H1 (cell line): Measurements from ENCODE around the gene TEX29. TPM values are rescaled to one million over a fixed set of nuclear protein-coding genes. Genes with fewer than 3 reads are reported as not detected.

Source experiments
- CTCF ChIA-PET: fragments of 300-600 bp; sonication (Branson Sonifier 250); formaldehyde crosslinking; loops from one replicate; lab custom pipeline; 2021; ENCODE audit not compliant: partially characterized antibody; lab: Charles Lee
- POLR2A ChIA-PET: fragments of 300-600 bp; sonication (Branson Sonifier 250); formaldehyde crosslinking; loops from one replicate; lab custom pipeline; 2021; ENCODE audit warnings: inconsistent platforms; ENCODE audit not compliant: partially characterized antibody; lab: Charles Lee
- DNase-seq, 2 experiments: peaks; one replicate each; pipeline versions ENCODE4 v3.0.0 to v3.0.0-alpha.2; 2010 to 2022; ENCODE audit warnings: low spot score in 2 of 2, low read depth in 1 of 2, mixed read lengths in 1 of 2
- FAIRE-seq: peaks from 2 replicates; lab custom pipeline; 2011; peaks lifted over from hg19 to GRCh38; lab: Jason Lieb, UNC
- H2AFZ ChIP-seq: 2 replicates; pipeline ENCODE4 v1.8.1; 2012; ENCODE audit warnings: low read length, inconsistent platforms
- H2AK5ac ChIP-seq: 2 replicates; pipeline ENCODE4 v1.6.1; 2013; ENCODE audit warnings: low read depth, low read length
- H2BK120ac ChIP-seq: replicated peaks from 2 replicates; pipeline ENCODE3; 2013; ENCODE audit warnings: low read depth, low read length, inconsistent platforms
- H2BK12ac ChIP-seq: 2 replicates; pipeline ENCODE4 v1.6.1; 2013; ENCODE audit warnings: low read depth, low read length
- H2BK15ac ChIP-seq: 2 replicates; pipeline ENCODE4 v1.6.1; 2013; ENCODE audit warnings: low read length
- H2BK20ac ChIP-seq: 2 replicates; pipeline ENCODE4 v1.6.1; 2013; ENCODE audit warnings: low read length
- H2BK5ac ChIP-seq: 2 replicates; pipeline ENCODE4 v1.6.1; 2013; ENCODE audit warnings: low read depth, low read length
- H3K14ac ChIP-seq: 2 replicates; pipeline ENCODE4 v1.6.1; 2013; ENCODE audit warnings: inconsistent platforms; ENCODE audit not compliant: insufficient read length
- H3K18ac ChIP-seq: 2 replicates; pipeline ENCODE4 v1.6.1; 2013; ENCODE audit warnings: low read length; ENCODE audit errors: extremely low read depth
- H3K23ac ChIP-seq: 2 replicates; pipeline ENCODE4 v1.6.1; 2013; ENCODE audit warnings: inconsistent platforms; ENCODE audit not compliant: insufficient read length
- H3K23me2 ChIP-seq: 2 replicates; pipeline ENCODE4 v1.6.1; 2013; ENCODE audit warnings: low read depth, low read length
- H3K27ac ChIP-seq: 2 replicates; pipeline ENCODE4 v1.6.1; 2011; ENCODE audit warnings: low read depth, low read length, inconsistent platforms
- H3K27me3 ChIP-seq, 4 experiments: replicated peaks in 1 of 4; 1 replicate in 1 of 4; 2 replicates in 3 of 4; pipeline versions ENCODE4 v1.6.1 to v1.8.1; 2011 to 2013; ENCODE audit warnings: low read length in 3 of 4, mild to moderate bottlenecking in 3 of 4, inconsistent platforms in 2 of 4, mixed read lengths in 2 of 4, moderate library complexity in 1 of 4; ENCODE audit not compliant: control insufficient read depth in 3 of 4, insufficient read depth in 3 of 4; ENCODE audit errors: extremely low read depth in 1 of 4
- H3K36me3 ChIP-seq, 4 experiments: 2 replicates each; pipeline versions ENCODE4 v1.6.1 to v1.8.1; 2011 to 2013; ENCODE audit warnings: mild to moderate bottlenecking in 4 of 4, low read length in 3 of 4, moderate library complexity in 2 of 4, control low read depth in 1 of 4, inconsistent platforms in 1 of 4; ENCODE audit not compliant: insufficient read depth in 4 of 4, control insufficient read depth in 2 of 4
- H3K4ac ChIP-seq: replicated peaks from 2 replicates; pipeline ENCODE3; 2013; ENCODE audit warnings: low read length, low read depth, mixed read lengths, inconsistent platforms; ENCODE audit not compliant: insufficient read length
- H3K4me1 ChIP-seq, 4 experiments: replicated peaks in 1 of 4; 1 replicate in 1 of 4; 2 replicates in 3 of 4; pipeline versions ENCODE4 v1.6.1 to v1.8.1; 2011 to 2013; ENCODE audit warnings: low read length in 3 of 4, inconsistent platforms in 2 of 4, mixed read lengths in 1 of 4; ENCODE audit not compliant: insufficient read depth in 4 of 4, control insufficient read depth in 3 of 4
- H3K4me2 ChIP-seq, 2 experiments: 2 replicates each; pipeline versions ENCODE4 v1.6.1 to v1.8.1; 2011 to 2013; ENCODE audit warnings: low read depth in 2 of 2, low read length in 2 of 2, control low read depth in 1 of 2, inconsistent platforms in 1 of 2, mild to moderate bottlenecking in 1 of 2; ENCODE audit not compliant: insufficient read depth in 1 of 2
- H3K4me3 ChIP-seq, 4 experiments: fragments of 200-600, 300-600 bp in 1 of 4; sonication (generic), shearing (Covaris generic), sonication (Bioruptor Twin) in 1 of 4; 2 replicates each; pipeline versions ENCODE4 v1.5.1 to v1.8.1; 2011 to 2016; ENCODE audit warnings: low read length in 4 of 4, low read depth in 3 of 4, control low read depth in 2 of 4, inconsistent platforms in 2 of 4, mild to moderate bottlenecking in 2 of 4, mixed read lengths in 1 of 4, moderate library complexity in 1 of 4; ENCODE audit not compliant: insufficient read depth in 2 of 4; ENCODE audit errors: extremely low read depth in 1 of 4
- H3K56ac ChIP-seq: replicated peaks from 2 replicates; pipeline ENCODE3; 2013; ENCODE audit warnings: low read depth, mild to moderate bottlenecking, mixed read lengths, low read length, inconsistent platforms; ENCODE audit not compliant: insufficient read length
- H3K79me1 ChIP-seq: 2 replicates; pipeline ENCODE4 v1.6.1; 2013; ENCODE audit warnings: low read depth, low read length, control low read depth
- H3K79me2 ChIP-seq, 2 experiments: 2 replicates each; pipeline versions ENCODE4 v1.6.1 to v1.8.1; 2012 to 2013; ENCODE audit warnings: low read length in 2 of 2, mild to moderate bottlenecking in 2 of 2, inconsistent platforms in 1 of 2; ENCODE audit not compliant: insufficient read depth in 2 of 2, control insufficient read depth in 1 of 2
- H3K9ac ChIP-seq, 4 experiments: replicated peaks in 1 of 4; 1 replicate in 1 of 4; 2 replicates in 3 of 4; pipeline versions ENCODE4 v1.6.1 to v1.8.1; 2011 to 2013; ENCODE audit warnings: low read depth in 3 of 4, low read length in 3 of 4, control low read depth in 2 of 4, mild to moderate bottlenecking in 2 of 4, moderate library complexity in 2 of 4, inconsistent platforms in 1 of 4; ENCODE audit errors: extremely low read depth in 1 of 4
- H3K9me3 ChIP-seq, 2 experiments: 2 replicates each; pipeline versions ENCODE4 v1.6.1 to v1.8.1; 2012 to 2013; ENCODE audit warnings: mild to moderate bottlenecking in 2 of 2, moderate library complexity in 2 of 2, control low read depth in 1 of 2, inconsistent platforms in 1 of 2, low read depth in 1 of 2, low read length in 1 of 2, mixed read lengths in 1 of 2; ENCODE audit not compliant: insufficient read depth in 2 of 2
- H4K20me1 ChIP-seq, 2 experiments: replicated peaks in 1 of 2; 2 replicates each; pipeline versions ENCODE3 to v1.8.1; 2011 to 2013; ENCODE audit warnings: inconsistent platforms in 2 of 2, low read length in 2 of 2, mild to moderate bottlenecking in 1 of 2; ENCODE audit not compliant: insufficient read depth in 2 of 2, control insufficient read depth in 1 of 2
- H4K5ac ChIP-seq: 2 replicates; pipeline ENCODE4 v1.6.1; 2013; ENCODE audit warnings: low read length, low read depth, mixed read lengths, inconsistent platforms; ENCODE audit not compliant: insufficient read length
- H4K8ac ChIP-seq: 2 replicates; pipeline ENCODE4 v1.8.0; 2013; ENCODE audit warnings: mild to moderate bottlenecking, moderate library complexity, low read length, inconsistent platforms; ENCODE audit not compliant: insufficient read depth; ENCODE audit errors: extremely low read depth
- H4K91ac ChIP-seq: replicated peaks from 2 replicates; pipeline ENCODE3; 2013; ENCODE audit warnings: low read length, mixed read lengths, inconsistent platforms; ENCODE audit not compliant: insufficient read length
- ATF3 ChIP-seq: IDR thresholded peaks from 2 replicates; pipeline ENCODE4 v1.6.1; 2011; ENCODE audit warnings: low read depth, mild to moderate bottlenecking, low read length; ENCODE audit not compliant: insufficient read depth
- KDM1A ChIP-seq: fragments of 200-600, 300-600 bp; sonication (generic); IDR thresholded peaks from 2 replicates; pipeline ENCODE4 v1.7.1; 2016; ENCODE audit warnings: mild to moderate bottlenecking, low read length, borderline replicate concordance
- PHF8 ChIP-seq: fragments of 200-600 bp; sonication (generic); conservative IDR thresholded peaks from 2 replicates; pipeline ENCODE4 v1.7.1; 2012; ENCODE audit warnings: low read depth, mild to moderate bottlenecking, inconsistent platforms, low read length, moderate library complexity
- RFX5 ChIP-seq: IDR thresholded peaks from 2 replicates; pipeline ENCODE4 v1.6.1; 2011; ENCODE audit warnings: low read depth, low read length, improper control_type of control experiment, borderline replicate concordance
- SP1 ChIP-seq: IDR thresholded peaks from 2 replicates; pipeline ENCODE4 v1.6.1; 2011; ENCODE audit warnings: low read depth, low read length
- TCF12 ChIP-seq: IDR thresholded peaks from 2 replicates; pipeline ENCODE4 v1.6.1; 2011; ENCODE audit warnings: low read depth, mild to moderate bottlenecking, low read length
- ZNF274 ChIP-seq: IDR thresholded peaks from 2 replicates; pipeline ENCODE4 v1.7.0; 2012; ENCODE audit warnings: low read length, borderline replicate concordance; ENCODE audit errors: extremely low read depth
- WGBS, 2 experiments: shearing (Covaris generic) in 1 of 2; methylation state at CpG; one replicate each; pipeline versions ENCODE4 v1.1.6 to v1.1.7; 2013 to 2015; ENCODE audit warnings: low lambda C conversion rate in 2 of 2, mixed read lengths in 2 of 2, inconsistent platforms in 1 of 2, low coverage in 1 of 2, missing lambda C conversion rate in 1 of 2; ENCODE audit not compliant: insufficient replicate concordance in 2 of 2, insufficient coverage in 1 of 2, insufficient read length in 1 of 2; ENCODE audit errors: extremely low coverage in 1 of 2, missing lambda C conversion rate in 1 of 2; 5-methylcytosine and 5-hydroxymethylcytosine counted together
- polyA plus RNA-seq, 7 experiments: library from polyadenylated mRNA; depleted of rRNA in 3 of 7; stranded (reverse) in 5 of 7; unstranded in 2 of 7; fragments of >200 nt in 5 of 7; fragments of 200-250 nt in 2 of 7; gene quantifications; 1 replicate in 5 of 7; 2 replicates in 1 of 7; 4 replicates in 1 of 7; pipeline versions ENCODE4 v1.2.1 to v1.2.3, GENCODE V29; 2011 to 2013; ENCODE audit warnings: missing spikeins in 2 of 7, mixed read lengths in 2 of 7
- total RNA-seq: library from RNA; stranded (reverse); fragmentation: NEBNext Ultra II Directional; extraction: Animal tissue kit (Norgen Biotek cat#: 25700); gene quantifications from 2 replicates; pipeline ENCODE4 v1.2.1, GENCODE V29; 2021

TEX29 gene
- total and polyA plus RNA-seq, 2 of the 8 experiments (the other 6 are each of a cell fraction or from before 2014, with no cell fraction given): 0.08 TPM; not detected in 1

DNA sequence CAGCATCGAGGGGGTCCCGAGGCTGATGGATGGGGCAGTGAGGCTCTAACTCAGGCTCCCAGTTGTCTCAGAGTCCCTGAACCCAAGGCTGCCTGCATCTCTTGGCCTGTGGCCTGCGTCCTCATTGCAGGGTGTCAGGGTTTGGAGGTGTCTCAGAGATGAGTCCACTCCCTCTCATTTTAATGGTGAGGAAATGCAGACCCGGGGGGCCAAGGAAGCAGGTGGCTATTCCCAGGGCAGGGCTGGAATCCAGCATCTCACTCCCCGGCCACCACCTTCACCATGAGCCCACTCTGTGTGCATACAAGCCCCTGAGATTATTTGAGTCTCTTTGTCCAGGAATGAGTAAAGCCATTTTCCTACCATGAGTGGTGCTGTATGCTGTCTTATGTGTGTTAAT is 21.4 kb downstream of the TEX29 start:
- POLR2A ChIA-PET: no interaction called here
- no peaks in the 10 kb centered on the region for H3K79me2 ChIP-seq
- no peak overlapping the region for H2AFZ ChIP-seq
- H2BK120ac ChIP-seq: no peak overlapping the region
- H3K23me2 ChIP-seq: no peaks in the 10 kb centered on the region
- H3K14ac ChIP-seq: no peak overlapping the region
- H3K4me1 ChIP-seq: peaks cover 0 to 5% (median 2%) of the 10 kb centered on the region in 4 experiments; a peak in 4 of 7 replicates
- H4K8ac ChIP-seq: no peak overlapping the region
- H3K4me2 ChIP-seq: no peak overlapping the region
- no peak overlapping the region for H3K27ac ChIP-seq
- no peak overlapping the region for H3K56ac ChIP-seq
- H4K20me1 ChIP-seq: no peaks in the 10 kb centered on the region
- no peak overlapping the region for H3K4ac ChIP-seq
- no peak overlapping the region for H4K91ac ChIP-seq
- CTCF ChIA-PET: no interaction called here
- H3K23ac ChIP-seq: no peak overlapping the region
- H2BK15ac ChIP-seq: no peak overlapping the region
- no peak for DNase-seq
- no peak overlapping the region for H3K18ac ChIP-seq
- no peak overlapping the region for H4K5ac ChIP-seq
- TF ChIP-seq SP1 (no peak), KDM1A (no peak), ZNF274 (no peak), ATF3 (no peak), TCF12 (no peak), PHF8 (no peak), RFX5 (no peak)
- no peak overlapping the region for H2BK12ac ChIP-seq
- H3K36me3 ChIP-seq: no peaks in the 10 kb centered on the region
- no peak for FAIRE-seq
- WGBS, 2 experiments: 90% methylated on average over 5 of the region's 5 CpGs; no CpG with 5 or more reads in 1 of the 2 experiments
- H3K79me1 ChIP-seq: no peaks in the 10 kb centered on the region
- H2BK20ac ChIP-seq: no peak overlapping the region
- no peak overlapping the region for H3K4me3 ChIP-seq
- H3K27me3 ChIP-seq: no peaks in the 10 kb centered on the region
- H3K9me3 ChIP-seq: no peaks in the 10 kb centered on the region; a peak in 1 of 4 replicates
- no peak overlapping the region for H3K9ac ChIP-seq
- no peak overlapping the region for H2BK5ac ChIP-seq
- no peak overlapping the region for H2AK5ac ChIP-seq
